ENCODE measurements around the gene G0S2.

The G0S2 gene

GRCh38 chr1:209720326-209720725 lies 45.1 kb downstream of the G0S2 start:
- DNase-seq (ENCODE audit: low spot score), result no peak

GRCh38 chr1:209720826-209721225 lies 45.6 kb downstream of the G0S2 start:
- DNase-seq (ENCODE audit: low spot score), result no peak

GRCh38 chr1:209721323-209721722 lies 46.1 kb downstream of the G0S2 start:
- DNase-seq (ENCODE audit: low spot score), result no peak

- no peak for DNase-seq (ENCODE audit: low spot score)
Observed at GRCh38 chr1:209723265-209723664, 48.1 kb downstream of the G0S2 start.

GRCh38 chr1:209723756-209724693 lies 48.8 kb downstream of the G0S2 start:
- no peak for DNase-seq (ENCODE audit: low spot score)
